Measurements from ENCODE around the gene DKKL1. TPM values are rescaled to one million over a fixed set of nuclear protein-coding genes. Genes with fewer than 3 reads are reported as not detected.

The DKKL1 gene
- total RNA-seq, 1 donor from 2014 or later, result 2.8 TPM

DNA sequence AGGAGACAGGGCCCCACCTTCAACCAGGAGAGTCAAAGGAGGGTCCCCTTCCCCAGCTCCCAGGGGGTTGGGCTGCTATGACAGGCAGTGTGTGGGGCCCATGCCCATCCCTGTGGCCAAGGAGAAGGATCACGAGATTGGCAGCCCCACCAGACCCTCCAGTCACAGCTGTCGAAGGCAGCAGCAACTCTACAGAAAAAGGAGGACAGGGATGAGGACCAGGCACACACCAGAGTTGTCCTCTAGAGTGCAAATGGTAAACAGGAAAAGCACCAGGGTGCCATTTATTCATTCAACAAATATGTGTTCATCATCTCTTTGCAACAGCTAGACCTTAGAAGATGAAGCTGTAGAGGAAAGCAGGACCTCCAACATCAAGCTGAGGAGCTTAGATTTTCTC, 55.5 kb downstream of the DKKL1 start:
- Mint-ChIP-seq H3K27ac (ENCODE audit: unreplicated experiment) (no peak overlapping the region), H3K4me1 (ENCODE audit: low read depth, unreplicated experiment) (peaks cover 22% of the 10 kb centered on the region), H3K36me3 (ENCODE audit: unreplicated experiment) (no peaks in the 10 kb centered on the region), H3K9me3 (ENCODE audit: unreplicated experiment) (peaks cover 7% of the 10 kb centered on the region), H3K27me3 (ENCODE audit: unreplicated experiment) (peaks cover 23% of the 10 kb centered on the region), H3K4me3 (ENCODE audit: unreplicated experiment) (no peak overlapping the region)
- TF ChIP-seq, protein P1, sequence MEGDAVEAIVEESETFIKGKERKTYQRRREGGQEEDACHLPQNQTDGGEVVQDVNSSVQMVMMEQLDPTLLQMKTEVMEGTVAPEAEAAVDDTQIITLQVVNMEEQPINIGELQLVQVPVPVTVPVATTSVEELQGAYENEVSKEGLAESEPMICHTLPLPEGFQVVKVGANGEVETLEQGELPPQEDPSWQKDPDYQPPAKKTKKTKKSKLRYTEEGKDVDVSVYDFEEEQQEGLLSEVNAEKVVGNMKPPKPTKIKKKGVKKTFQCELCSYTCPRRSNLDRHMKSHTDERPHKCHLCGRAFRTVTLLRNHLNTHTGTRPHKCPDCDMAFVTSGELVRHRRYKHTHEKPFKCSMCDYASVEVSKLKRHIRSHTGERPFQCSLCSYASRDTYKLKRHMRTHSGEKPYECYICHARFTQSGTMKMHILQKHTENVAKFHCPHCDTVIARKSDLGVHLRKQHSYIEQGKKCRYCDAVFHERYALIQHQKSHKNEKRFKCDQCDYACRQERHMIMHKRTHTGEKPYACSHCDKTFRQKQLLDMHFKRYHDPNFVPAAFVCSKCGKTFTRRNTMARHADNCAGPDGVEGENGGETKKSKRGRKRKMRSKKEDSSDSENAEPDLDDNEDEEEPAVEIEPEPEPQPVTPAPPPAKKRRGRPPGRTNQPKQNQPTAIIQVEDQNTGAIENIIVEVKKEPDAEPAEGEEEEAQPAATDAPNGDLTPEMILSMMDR (IDR thresholded peaks at IDR 0.05; ENCODE audit: partially characterized antibody, unreplicated experiment), result no peak
- no peak for DNase-seq

DNA sequence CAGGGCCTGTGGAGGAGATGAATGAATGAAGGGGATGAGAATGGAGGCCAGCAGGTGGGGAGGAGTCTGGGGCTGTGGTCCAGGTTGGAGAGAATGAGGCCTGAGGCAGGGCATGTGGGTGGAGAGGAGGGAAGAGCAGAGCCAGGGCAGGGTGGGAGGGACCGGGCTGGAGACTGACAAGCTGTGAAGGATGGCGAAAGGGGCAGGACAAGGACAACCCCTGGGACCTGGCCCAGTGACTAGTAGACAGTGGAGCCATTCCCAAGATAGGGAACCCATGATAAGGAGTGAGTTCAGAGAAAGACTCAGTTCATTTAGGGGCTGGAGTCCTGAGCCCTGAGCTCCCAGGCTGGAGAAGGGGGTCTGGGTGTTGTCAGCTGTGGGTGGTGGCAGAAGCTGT, 56.5 kb downstream of the DKKL1 start:
- no peak overlapping the region for H3K27ac Mint-ChIP-seq (ENCODE audit: unreplicated experiment)
- H3K4me1 Mint-ChIP-seq (ENCODE audit: low read depth, unreplicated experiment), result peaks cover 19% of the 10 kb centered on the region
- TF ChIP-seq, protein P1 (IDR thresholded peaks at IDR 0.05; ENCODE audit: partially characterized antibody, unreplicated experiment), result no peak
- peaks cover 9% of the 10 kb centered on the region for H3K9me3 Mint-ChIP-seq (ENCODE audit: unreplicated experiment)
- peaks cover 24% of the 10 kb centered on the region for H3K27me3 Mint-ChIP-seq (ENCODE audit: unreplicated experiment)
- H3K36me3 Mint-ChIP-seq (ENCODE audit: unreplicated experiment), result no peaks in the 10 kb centered on the region
- peak overlapping the region; percentile 64 for H3K4me3 Mint-ChIP-seq (ENCODE audit: unreplicated experiment)
- DNase-seq, result no peak

DNA sequence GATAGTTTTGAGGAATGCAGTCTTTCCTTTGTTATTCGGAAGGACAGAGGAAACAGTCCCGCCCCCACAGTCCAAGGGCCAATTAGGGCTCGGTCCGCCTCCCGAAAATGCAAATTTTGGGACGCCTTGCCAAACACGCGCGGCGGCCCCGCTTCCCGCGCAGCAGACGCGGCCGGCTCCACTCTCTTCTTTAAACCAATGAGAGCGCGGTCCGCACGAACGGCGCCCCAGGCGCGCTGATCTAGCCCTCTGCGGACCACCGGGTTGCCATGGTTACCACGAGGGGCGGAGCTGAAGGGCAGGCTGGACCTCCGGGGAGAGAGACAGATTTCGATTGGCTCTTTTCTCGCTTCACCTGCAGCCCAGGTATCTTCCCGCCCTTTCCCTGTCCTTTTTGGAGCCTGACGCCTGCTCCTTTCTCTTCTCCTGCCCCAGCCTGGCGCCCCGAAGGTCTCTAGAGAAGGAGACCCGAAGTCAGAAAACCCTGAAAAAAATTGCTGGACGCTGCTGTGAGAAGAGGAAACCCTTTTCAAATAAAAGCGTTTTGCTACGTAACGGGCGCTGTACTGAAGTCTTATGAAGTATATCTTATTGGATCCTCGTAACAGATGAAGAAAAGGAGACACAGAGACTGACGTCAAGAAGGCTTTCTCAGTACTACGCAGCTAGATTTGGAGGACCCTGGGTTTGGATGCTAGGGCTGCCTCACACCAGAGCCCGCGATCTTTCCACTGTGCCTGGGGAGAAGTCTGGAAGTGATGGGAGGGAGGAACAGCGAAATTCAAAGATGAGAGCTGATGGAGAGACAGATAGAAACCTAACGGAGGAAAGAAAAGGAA, 57.6 kb downstream of the DKKL1 start:
- peak; percentile 87 for DNase-seq
- H3K9me3 Mint-ChIP-seq (ENCODE audit: unreplicated experiment), result peaks cover 9% of the 10 kb centered on the region
- H3K4me3 Mint-ChIP-seq (ENCODE audit: unreplicated experiment), result peak overlapping the region; percentile 67
- peaks cover 27% of the 10 kb centered on the region for H3K4me1 Mint-ChIP-seq (ENCODE audit: low read depth, unreplicated experiment)
- no peaks in the 10 kb centered on the region for H3K36me3 Mint-ChIP-seq (ENCODE audit: unreplicated experiment)
- TF ChIP-seq, protein P1 (IDR thresholded peaks at IDR 0.05; ENCODE audit: partially characterized antibody, unreplicated experiment), result no peak
- H3K27me3 Mint-ChIP-seq (ENCODE audit: unreplicated experiment), result peaks cover 25% of the 10 kb centered on the region
- peak overlapping the region; percentile 50 for H3K27ac Mint-ChIP-seq (ENCODE audit: unreplicated experiment)

DNA sequence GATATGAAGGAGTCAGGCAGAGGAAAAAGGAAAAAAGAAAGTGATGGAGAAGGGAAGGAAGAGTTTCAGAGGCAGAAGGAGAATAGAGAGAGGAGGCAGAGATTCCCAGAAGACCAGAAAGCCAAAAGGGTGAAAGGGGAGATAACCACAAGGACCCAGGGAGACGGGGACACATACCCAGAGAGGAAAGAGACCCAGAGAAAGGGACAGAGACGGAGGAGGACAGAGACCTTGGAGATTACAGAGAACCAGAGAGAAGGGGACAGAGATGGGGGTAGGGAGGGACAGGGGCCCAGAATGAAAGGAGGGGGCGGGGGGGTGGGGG, 58.2 kb downstream of the DKKL1 start:
- peaks cover 26% of the 10 kb centered on the region for H3K27me3 Mint-ChIP-seq (ENCODE audit: unreplicated experiment)
- no peak for DNase-seq
- H3K4me3 Mint-ChIP-seq (ENCODE audit: unreplicated experiment), result peak overlapping the region; percentile 67
- TF ChIP-seq, protein P1 (IDR thresholded peaks at IDR 0.05; ENCODE audit: partially characterized antibody, unreplicated experiment), result no peak
- no peaks in the 10 kb centered on the region for H3K36me3 Mint-ChIP-seq (ENCODE audit: unreplicated experiment)
- peak overlapping the region; percentile 50 for H3K27ac Mint-ChIP-seq (ENCODE audit: unreplicated experiment)
- peaks cover 11% of the 10 kb centered on the region for H3K9me3 Mint-ChIP-seq (ENCODE audit: unreplicated experiment)
- peaks cover 33% of the 10 kb centered on the region for H3K4me1 Mint-ChIP-seq (ENCODE audit: low read depth, unreplicated experiment)

DNA sequence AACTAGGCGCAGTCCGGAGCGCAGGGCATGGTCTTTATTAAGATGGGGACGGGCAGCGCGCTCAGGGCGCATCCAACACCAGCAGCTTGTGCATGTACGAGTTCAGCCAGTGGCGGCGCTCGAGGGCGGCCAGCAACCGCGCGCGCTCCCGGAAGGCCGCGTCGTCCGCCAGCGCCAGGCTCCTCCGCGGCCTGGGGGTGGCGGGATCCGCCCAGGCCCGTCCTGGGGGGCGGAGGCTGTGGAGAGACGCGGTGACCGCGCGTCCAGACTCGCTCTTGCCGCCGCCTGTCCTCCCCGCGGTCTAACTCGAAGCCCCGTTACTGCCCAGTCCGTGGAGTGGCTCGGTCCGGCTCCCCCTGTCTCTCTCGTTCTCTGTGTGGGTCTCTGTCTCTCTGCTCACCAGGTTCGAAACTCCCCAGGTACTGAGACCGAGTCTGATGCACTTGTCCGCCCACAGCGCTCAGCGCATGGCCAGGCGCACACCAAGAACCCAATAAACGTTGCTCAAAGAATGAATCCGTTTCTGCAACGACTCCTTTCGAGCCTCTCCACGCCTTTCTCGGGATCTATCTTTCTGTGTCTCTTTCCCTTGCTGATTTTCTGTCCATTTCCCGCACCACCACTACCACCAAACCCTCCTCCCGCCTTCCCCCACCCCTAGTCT, 58.9 kb downstream of the DKKL1 start:
- peaks cover 15% of the 10 kb centered on the region for H3K9me3 Mint-ChIP-seq (ENCODE audit: unreplicated experiment)
- H3K4me1 Mint-ChIP-seq (ENCODE audit: low read depth, unreplicated experiment), result peaks cover 36% of the 10 kb centered on the region
- peak; percentile 86 for DNase-seq
- H3K4me3 Mint-ChIP-seq (ENCODE audit: unreplicated experiment), result peak overlapping the region; percentile 88
- H3K27me3 Mint-ChIP-seq (ENCODE audit: unreplicated experiment), result peaks cover 28% of the 10 kb centered on the region
- peak overlapping the region; percentile 22 for H3K27ac Mint-ChIP-seq (ENCODE audit: unreplicated experiment)
- TF ChIP-seq, protein P1 (IDR thresholded peaks at IDR 0.05; ENCODE audit: partially characterized antibody, unreplicated experiment), result peak; percentile 79
- no peaks in the 10 kb centered on the region for H3K36me3 Mint-ChIP-seq (ENCODE audit: unreplicated experiment)
